HG02885 (cell line): Measurements from ENCODE around the gene TLX2.

Experiments used
- ATAC-seq: cut with Tn5 transposase; IDR thresholded peaks from one replicate; pipeline ENCODE4 v1.9.1; 2021; ENCODE audit warnings: mild to moderate bottlenecking; ENCODE audit not compliant: unreplicated experiment, poor library complexity

TLX2 gene

DNA sequence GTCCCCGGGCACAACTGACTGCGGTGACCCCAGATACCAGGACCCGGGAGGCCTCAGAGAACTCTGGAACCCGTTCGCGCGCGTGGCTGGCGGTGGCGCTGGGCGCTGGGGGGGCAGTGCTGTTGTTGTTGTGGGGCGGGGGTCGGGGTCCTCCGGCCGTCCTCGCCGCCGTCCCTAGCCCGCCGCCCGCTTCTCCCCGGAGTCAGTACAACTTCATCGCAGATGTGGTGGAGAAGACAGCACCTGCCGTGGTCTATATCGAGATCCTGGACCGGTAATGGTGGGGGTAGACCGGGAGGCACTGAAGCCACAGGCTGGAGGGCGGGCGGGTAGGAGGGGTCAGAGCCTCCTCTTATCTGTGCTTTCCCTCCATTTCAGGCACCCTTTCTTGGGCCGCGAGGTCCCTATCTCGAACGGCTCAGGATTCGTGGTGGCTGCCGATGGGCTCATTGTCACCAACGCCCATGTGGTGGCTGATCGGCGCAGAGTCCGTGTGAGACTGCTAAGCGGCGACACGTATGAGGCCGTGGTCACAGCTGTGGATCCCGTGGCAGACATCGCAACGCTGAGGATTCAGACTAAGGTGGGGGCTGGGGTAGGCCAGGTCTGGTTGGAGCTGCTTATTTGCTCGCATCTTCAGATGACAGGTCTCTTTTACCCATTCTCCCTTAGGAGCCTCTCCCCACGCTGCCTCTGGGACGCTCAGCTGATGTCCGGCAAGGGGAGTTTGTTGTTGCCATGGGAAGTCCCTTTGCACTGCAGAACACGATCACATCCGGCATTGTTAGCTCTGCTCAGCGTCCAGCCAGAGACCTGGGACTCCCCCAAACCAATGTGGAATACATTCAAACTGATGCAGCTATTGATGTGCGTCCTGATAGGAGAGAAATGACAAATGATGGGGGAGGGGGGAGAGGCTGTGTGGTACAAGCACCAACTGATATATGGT, 16.3 kb downstream of the TLX2 start:
- peak; percentile 25 for ATAC-seq

DNA sequence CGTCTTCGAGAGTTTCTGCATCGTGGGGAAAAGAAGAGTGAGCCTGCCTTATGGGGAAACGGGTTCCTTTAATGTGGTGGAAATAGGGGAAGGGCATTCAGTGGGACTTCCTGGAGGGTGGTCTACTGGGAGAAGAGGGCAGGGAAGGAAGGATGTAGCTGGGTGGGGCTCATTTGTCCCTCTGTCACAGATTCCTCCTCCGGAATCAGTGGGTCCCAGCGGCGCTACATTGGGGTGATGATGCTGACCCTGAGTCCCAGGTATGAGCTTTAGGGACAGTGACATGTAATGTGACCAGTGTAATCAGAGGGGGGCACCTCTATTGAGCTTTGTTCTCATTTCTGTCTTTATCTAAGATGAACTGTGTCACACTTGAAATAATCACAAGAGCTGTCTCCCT, 17.4 kb downstream of the TLX2 start:
- no peak for ATAC-seq

DNA sequence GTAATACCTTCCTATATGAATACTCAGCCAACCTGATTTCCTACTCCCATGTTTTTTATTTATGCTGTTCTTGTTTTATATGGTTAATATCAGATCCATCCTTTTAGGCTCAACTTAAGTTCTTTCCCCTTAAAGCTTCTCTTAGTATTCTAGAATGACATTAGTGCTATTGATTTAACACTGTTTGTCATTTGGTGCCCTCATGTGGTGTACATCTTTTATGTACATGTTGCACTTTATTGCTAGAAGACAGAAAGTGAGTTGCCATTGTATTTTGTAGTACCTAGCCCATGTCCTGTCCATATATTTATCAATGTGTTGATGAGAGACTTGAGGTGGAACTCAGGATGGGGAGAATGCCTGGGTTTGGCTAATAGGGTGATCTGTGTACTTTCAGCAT, 18.0 kb downstream of the TLX2 start:
- no peak for ATAC-seq

DNA sequence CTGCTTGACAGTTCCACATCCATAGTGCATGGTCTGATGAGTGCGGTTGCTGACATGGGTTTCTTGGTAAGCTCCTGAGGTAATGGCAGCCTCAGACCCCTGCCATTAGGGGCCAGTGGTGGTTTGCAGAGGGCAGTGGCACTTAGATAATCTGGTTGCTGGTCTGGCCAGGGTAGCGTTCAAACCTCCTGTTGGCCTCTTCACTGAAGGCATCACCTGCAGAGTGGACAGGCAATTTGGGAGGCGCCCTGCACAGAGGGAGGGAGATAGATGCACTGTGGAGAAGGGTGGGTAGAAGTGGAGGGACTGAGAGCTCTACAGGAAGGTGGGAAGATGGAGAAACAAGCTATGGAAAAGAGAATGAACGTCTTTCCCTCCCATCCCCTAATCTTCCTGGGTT, 19.2 kb downstream of the TLX2 start:
- no peak for ATAC-seq

DNA sequence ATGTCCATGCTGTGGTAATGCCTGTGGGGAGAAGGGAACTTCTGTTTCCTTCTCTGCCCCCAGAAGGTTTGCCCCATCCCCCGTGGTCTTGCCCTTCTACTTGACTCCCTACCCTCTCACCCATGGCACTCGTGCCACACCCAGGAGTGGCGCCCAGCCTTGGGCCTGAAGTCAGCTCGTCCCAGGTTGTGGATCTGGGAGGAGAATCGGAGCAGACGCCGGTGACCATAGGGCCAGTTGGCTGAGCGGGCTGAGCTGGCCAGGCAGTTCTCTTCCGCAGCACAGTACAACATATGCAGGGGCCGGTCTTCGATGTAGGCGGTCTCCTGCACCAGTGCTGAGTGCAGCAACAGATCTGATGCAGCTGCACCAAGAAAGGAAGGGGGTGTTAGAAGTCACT, 20.2 kb downstream of the TLX2 start:
- ATAC-seq: no peak

DNA sequence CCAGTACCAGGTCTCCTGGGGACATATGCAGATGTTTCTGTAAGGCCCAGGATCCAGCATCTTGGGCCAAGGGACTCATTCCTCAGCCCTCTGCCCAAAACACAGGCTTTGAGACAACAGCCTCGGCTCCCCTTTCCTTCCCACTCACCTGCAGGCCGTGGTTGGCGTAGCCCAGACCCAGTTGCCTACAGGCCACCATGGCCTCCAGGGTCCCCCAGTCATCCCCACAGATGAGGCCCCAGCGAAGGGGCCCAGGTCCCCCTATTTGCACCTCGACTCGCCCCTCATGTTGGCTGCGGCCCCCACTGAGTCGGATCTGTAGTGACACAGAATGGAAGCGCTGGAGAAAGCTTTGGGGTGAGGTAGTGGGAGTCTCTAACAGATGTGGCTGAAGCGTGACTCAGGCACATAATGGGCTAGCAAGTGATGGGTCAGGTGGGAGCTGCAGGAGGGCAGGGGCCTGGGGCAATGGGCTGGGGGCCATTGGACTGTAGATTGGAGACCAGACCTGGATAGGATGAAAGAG, 21.3 kb downstream of the TLX2 start:
- ATAC-seq: no peak

DNA sequence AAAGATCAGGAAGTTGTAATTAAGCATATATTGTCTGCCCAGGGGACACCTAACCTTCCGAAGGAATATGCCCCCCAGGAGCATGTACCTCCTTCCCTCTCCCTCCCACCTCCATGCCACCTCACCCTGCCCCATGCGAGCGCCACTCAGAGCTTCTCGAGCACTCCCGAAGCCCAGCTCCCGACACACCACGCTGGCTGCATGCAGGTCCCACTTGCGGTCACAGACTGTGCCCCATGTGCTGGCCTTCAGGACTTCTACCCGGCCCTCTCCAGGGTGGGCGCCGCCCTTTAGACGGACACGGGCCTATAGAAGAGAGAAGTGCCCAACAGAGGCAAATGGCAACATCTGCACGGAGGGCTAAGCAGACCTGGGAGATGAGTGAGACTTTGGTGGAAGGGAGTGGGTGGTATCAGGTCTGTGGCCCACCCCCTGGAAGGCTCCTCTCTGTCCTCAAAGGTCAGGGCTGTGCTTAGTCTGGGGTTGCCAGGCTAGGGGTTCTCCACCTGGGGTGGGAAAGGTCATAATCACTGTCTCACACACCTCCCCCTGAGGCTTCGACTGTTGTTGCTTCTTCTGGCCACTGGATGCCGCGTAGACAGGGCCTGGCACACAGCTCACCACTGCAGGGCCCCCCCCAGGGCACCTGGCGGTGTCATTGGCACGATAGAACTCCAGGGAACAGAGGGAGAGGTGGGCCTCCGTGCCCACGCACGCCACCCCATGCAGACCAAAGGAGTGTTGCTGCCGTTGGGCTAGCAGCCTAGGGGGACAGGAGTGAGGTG, 22.1 kb downstream of the TLX2 start:
- ATAC-seq: no peak

DNA sequence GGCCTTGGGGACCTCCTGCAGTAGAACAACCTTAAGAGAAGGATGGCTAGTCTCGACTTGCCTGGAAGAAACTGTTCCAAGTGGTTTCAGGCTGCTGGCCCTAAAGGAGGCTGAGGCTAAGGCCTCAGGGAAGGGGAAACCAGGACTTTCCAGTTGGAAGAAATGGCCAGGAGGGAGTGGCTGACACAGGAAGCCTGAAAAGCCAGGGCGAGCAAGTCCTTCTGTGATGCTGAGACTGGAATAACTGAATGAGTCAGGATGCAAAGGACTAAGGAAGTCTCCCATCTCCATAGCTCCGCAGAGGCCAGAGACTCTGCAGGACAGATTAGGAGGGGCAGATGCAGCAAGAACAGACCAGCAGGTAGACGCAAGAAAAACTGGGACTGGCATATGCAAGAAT, 22.9 kb downstream of the TLX2 start:
- ATAC-seq: no peak

DNA sequence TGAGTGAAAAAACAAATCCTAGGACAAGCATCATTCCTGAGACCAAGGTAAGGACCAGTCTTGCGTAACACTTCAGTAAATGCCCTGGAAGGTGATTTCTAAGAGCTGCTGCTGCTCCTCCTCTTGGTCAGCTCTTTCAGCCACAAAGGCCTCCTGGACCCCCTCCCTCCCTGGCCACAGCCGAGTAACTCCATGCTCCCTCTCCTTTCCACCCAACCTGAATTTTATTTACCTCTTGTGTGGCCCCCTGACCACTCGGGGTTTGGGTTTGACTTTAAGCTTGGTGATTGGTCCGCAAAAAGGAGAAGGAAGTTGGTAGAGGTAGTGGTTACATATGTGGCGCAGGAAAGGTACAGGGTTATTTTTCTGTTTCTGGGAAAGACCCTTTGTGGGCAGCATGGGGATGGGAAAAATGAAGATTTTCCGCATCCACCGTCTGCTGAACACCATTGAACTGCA, 24.7 kb downstream of the TLX2 start:
- peak; percentile 52 for ATAC-seq

DNA sequence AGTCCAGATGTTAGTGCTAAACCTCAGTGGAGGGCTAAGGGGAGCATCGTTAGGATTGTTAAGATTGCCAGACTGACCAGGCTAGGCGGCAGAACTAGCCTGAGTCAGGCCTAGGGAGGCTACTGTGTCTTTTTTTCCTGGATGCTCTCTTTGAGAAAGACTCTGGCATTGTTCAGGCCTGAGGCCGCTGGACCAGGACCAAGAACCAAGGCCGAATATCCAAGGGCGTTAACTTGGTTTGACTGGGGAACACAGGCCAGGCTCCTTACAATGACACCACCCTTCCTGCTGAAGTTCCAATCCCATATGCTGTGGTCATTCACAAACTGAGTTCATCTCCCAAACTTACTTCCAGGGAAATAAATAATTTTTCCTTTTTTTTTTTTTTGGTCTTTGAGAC, 26.0 kb downstream of the TLX2 start:
- no peak for ATAC-seq

DNA sequence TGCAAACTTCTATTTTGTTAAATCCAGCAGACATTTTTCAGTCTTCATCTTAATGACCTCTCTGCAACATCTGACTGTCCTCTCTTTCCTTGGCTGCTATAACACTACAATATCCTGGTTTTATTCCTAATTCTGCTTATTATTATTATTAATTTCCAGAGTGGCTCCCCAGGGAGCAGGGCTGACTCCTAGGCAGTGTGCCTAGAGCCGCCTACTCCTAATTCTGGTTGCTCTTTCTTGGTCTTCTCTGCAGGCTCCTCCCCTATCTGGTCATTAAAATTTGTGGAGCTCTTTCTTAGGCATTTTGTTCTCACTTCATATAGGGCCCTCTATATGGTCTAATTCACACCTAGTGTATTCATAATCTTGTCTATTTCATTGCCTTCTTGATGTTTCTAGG, 28.7 kb downstream of the TLX2 start:
- ATAC-seq: no peak

DNA sequence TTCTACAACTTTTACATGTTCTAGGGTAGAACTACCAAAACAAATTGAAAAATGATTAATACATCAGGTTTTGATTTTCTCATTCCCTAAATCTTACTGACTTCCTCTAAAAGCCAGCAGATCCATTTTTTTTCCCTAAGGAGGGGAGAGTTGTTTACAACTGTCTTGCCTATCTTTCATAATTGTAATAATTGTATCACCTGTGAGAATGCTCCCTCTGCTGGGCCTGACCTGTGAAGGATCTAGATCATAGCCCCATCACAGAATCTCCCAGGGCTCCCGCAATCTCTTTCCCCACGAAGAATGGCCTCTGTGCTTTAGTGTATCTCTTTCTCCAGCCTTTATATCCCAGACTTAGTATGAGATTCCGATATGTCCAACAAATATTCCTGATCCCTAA, 30.4 kb downstream of the TLX2 start:
- ATAC-seq: no peak

DNA sequence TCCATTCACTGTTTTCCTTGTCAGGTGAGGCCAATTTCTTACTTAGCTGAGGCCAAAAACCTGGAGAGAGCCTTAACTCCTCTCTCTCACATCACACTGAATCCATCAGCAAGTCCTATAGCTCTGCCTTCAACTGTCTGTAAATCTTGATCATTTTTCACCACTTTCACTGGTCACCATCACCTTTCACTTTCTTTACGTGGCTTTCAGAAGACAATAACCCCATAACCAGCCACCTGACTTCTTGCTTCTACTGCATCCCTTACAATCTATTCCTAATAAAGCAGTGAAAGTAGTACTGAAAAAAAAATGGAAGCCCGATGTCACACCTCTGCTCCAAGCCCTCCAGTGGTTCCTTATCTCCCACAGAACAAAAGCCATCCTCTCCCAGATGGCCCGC, 31.8 kb downstream of the TLX2 start:
- no peak for ATAC-seq

DNA sequence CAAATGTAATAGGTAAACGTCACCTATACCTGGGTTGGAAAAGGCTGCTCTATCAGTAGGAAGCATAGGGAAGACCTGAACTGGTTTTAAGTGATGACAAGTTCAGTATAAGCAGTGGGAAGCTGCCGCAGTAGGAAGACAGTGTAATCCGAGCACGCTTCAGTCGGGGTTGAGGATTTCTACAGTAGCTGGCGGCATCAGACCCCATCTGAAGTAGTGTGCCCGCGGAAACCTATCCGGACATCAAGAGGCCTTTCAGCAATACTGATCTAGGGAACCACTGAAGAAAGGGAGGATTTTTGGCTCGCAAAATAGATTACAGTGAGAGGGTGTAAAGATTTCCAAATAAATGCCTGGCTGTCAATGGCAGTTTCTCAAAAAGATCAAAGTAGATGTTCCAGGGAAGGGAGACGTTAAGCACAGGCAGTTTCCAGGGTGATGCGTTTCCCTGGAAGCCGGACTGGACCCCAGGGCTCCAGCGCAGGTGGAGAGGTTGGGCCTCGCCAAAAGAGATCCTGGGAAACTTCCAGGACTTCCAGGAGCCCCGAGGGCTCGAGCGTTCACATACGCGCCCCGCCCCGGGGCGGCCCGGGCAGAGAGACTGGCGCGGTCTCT, 34.1 kb downstream of the TLX2 start:
- no peak for ATAC-seq

DNA sequence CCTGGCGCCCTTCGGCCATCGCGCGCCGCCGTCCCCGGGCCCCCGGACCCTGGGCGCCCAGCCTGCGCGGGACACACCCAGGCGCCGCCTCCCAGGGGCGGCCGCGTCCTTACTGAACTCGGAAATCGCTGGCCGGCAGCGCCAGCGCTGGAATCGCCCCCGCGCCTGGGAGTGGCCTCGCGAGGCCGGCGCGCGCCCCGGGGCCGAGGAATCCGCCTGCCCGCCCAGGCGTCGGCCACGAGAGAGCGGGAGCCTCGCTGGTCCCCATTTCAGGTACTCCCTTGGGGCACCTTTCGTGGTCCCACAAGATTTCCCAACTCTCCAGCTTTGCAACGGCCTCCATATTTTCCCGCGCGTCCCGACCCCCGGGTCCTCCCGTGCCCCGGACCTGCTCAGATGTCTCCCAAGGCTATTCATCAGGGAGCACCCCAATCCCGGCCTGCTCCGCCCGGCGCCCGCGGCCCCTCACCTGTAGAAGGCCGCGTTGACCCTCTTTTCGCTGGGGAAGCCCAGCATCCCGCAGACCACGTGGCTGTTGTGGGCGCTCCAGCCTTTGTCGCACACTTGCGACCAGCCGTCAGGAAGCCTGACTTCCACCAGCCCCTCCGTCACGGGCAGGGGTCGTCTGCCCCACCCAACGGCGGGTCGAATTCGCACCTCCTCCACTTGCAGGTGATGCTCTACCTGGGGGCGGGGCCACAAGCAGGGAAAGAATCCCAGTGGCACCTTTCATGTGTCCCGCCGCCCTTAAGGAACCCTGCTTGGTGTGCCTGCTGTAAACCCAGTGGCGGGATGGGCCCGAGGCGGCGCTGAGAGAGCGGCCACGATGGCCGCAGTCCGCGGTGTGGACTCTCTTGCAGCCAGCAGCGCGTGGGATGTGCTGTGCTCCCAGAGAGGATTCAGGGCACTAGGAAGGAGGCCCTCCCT, 34.9 kb downstream of the TLX2 start:
- ATAC-seq: no peak

DNA sequence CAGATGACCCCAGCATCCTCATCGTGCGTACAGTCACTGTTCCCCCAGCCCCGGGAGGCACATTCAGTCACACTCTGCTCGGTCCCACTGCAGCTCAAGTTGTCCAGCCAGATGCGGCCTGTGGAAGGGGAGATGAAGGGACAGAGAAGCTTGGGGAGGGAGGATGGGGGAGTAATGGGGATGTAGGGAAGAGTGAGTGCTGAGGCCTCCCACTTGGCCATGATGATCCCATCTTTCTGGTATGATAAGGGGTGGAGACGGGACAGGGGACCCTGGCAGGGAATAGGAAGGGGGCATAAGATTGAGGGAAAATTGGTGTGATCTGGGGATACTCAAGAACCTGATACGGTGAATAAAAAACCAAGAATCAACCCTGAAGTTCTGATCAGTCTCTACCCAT, 36.0 kb downstream of the TLX2 start:
- no peak for ATAC-seq

DNA sequence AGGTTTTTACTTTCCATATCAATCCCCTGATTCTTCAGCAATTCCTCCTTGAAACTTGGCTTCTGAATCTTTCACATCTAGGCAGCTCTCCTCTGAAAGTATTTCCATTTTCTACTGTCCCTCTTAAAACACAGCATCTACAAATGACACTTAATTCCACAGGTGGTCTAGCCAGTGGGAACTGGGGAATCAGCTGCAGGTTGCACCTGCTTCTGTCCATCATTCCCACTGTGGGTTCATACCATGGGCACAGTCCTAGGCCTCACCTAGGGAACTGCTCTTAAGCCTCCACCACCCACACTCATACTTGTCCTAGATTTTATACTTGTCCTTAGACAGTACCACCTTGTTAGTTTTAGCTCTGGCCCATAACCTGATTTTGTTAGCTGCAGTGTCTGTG, 37.3 kb downstream of the TLX2 start:
- ATAC-seq: no peak

DNA sequence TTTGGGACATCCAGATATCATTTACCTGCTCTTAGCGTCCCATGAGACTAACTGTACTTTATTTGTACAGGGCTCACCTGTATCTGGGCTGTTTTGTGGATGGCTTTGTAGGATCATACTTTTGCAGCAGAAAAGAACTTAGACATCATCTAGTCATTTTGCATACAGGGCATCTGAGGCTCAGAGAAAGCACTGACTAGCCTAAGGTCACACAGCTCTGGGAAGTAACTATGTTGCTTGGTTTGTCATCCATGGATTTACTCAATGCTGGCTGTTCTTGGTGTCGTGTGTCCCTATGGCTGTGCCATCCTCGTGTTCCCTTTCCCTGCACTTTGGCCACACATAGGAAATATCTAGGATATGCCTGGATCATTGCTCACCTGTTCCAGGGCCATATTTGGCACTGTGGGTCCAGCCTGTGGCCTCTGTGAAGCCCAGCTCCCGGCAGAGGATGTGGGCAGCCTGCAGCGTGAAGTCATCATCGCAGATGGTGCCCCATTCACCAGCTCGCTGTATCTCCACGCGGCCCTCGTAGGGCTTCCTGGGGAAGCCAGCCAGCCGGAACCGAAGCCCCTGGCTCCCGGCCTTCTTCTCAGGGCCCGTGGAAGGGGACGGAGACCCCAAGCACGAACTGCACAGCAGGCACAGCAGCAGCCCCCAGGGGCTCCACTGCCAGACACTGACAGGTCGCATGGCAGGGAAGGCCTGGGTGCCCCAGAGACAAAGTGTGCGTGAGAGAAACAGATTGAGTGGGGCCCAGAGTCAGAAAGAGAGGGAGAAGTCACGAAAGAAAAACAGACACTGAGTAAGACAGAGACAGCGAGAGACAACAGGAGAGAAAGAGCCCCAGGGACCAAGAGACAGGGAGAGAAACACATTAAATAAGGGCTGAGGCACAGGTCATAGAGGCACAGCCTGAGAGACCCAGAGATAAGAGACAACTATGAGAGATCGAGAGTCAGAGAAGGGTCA, 38.0 kb downstream of the TLX2 start:
- ATAC-seq: no peak
